GM13976 (cell line): ENCODE data around the gene CAPN5.

ENCODE experiments used
- DNase-seq: peaks from one replicate; pipeline ENCODE4 v3.0.0; 2012; ENCODE audit warnings: low spot score
- in situ Hi-C: fragments of 300-500 bp; cut with MboI; formaldehyde crosslinking; loops from one replicate; pipeline ENCODE4 v1.12.0; 2022; ENCODE audit warnings: low sequenced_read_pairs, mixed read lengths, inconsistent platforms; ENCODE audit not compliant: unreplicated experiment
- TF ChIP-seq, protein P1 (sequence below): IDR thresholded peaks from 2 replicates; pipeline ENCODE4 v1.5.1; 2012; ENCODE audit warnings: borderline replicate concordance, mild to moderate bottlenecking; ENCODE audit not compliant: insufficient read depth; ENCODE audit errors: extremely low read depth, missing control alignments, control extremely low read depth

Gene CAPN5

DNA sequence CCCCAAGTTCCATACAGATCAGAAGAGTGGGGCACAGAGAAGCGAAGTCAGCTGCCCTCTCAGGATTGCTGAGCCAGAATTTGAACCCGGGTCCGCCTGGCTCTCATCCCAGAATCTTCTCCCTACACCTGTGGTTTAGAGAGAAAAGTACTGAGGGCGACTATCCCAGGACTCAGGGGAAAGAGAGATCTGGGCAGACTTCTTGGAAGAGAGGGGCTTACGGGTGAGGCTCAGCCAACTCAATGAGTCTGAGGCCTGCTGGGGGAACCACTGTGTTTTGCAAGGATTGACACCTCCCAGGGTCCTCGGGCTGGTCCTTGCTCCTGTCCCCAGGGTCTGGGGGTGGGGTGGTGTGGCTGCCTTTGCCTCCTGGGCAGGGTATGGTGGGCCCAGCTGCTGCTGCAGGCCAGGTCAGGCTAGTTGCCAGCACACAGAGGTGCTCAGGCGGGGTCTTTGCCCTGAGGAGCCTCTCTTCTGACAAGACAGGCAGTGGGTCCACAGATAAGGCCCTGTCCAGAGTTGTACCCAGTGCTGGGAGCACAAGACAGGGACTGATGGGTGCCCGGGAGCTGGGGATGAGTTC lies 1.2 kb downstream of the CAPN5 start:
- TF ChIP-seq, protein P1, sequence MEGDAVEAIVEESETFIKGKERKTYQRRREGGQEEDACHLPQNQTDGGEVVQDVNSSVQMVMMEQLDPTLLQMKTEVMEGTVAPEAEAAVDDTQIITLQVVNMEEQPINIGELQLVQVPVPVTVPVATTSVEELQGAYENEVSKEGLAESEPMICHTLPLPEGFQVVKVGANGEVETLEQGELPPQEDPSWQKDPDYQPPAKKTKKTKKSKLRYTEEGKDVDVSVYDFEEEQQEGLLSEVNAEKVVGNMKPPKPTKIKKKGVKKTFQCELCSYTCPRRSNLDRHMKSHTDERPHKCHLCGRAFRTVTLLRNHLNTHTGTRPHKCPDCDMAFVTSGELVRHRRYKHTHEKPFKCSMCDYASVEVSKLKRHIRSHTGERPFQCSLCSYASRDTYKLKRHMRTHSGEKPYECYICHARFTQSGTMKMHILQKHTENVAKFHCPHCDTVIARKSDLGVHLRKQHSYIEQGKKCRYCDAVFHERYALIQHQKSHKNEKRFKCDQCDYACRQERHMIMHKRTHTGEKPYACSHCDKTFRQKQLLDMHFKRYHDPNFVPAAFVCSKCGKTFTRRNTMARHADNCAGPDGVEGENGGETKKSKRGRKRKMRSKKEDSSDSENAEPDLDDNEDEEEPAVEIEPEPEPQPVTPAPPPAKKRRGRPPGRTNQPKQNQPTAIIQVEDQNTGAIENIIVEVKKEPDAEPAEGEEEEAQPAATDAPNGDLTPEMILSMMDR = no peak
- in situ Hi-C loops = no loop called here
- DNase-seq = no peak

DNA sequence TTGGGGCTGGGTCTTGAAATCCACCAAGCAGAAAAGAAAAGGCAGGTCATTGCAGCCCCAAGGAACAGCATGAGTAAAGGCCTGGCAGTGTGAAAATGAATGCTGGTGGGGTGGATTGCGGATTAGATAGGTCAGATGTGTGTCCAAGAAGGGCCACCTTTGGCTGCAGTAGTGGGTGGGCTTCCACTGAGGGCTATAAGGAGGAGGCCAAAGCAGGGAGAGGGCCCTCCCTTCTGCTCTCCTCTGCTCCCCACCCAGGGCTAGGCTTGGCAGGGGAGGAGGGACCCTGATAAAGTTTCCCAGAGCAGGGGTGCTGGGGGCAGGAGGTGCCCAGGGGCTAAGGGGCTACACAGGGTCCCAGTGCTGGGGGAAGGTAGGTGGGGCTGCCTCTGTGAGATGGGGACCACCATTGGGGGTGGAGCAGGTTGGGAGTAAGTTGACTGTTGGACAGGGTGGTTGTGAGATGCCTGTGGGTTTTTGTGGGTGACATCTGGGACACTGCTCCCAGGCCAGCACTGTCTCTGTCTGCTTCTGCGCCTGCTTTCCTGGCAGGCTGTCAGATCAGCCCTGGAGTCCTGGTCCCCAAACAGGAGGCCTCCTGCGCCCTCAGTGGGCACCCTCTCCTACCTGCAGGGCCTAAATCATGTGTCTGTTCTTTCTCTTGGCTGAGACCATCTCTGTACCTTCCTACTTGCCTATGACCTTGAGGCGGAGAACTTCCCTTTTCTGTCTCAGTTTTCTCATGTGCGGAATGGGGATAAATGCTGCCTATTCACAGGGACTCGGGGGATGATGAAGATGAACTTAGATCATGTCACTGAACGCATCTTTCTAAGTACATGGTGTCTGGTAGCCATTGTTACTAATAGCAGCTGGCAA lies 1.9 kb downstream of the CAPN5 start:
- DNase-seq = peak; percentile 24
- TF ChIP-seq, protein P1 = no peak
- in situ Hi-C loops = no loop called here

DNA sequence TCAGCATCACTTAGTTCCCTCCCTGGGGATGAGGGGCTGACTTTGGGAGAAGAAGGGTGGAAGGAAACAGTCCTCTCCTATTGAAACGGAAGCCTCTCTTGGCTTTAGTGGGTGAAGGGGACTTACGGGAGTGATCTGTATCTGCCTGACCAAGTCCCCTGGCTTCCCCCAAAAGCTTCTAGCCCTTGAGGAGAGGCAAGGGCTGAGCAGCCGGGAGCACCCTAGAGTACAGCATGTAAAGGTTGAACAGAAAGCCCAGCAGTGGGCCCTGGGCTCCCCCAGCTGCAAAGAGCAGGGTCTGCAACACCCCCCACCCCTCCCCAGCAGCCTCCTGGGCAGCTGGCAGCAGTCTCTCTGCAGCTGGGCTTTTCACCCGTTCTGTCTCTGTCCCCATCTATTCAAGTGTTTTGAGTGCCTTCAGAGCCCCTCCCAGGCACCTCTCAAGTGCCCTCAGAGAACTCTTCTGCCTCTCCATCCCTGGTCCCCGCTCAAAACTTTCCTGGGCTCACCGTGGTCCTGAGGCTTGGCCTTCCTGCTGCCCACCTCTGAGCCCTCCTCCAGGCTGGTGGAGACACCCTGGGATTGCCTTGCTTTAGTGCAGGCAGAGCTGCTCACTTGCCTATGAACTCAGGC lies 2.7 kb downstream of the CAPN5 start:
- TF ChIP-seq, protein P1 = no peak
- in situ Hi-C loops = no loop called here

DNA sequence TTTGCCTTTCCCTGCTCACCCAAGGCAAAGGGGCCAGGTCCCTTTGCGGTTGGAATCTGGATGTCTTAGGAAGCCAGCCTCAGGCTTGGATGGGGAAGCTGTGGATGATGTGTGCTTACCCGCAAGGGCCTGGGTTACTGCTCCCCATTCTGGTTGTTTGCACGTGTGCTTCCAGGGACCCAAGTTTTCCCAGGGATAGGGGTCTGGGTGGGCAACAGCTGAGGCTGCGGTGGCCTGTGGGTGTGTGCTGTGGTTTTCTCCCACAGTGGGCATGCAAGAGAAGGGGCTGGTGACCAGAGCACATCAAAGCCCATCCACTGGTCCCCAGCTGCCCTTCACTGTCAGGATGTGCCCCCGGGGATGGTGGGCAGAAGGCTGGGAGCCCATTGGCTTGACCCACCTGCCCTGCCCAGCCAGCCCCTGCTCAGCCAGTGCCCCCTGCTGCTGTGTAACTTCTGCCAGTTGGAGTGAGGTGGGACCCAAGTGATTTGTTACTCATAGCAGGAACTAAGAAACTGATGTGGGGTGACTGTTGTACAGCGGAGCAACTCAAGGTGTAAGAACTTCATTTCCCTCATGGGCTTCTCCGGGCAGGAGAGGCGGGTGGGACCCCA lies 3.3 kb downstream of the CAPN5 start:
- TF ChIP-seq, protein P1 = no peak
- peak; percentile 23 for DNase-seq
- in situ Hi-C loops = no loop called here

More for the DNA sequence above, 2.7 kb downstream of the CAPN5 start:
- DNase-seq = peak; percentile 21

DNA sequence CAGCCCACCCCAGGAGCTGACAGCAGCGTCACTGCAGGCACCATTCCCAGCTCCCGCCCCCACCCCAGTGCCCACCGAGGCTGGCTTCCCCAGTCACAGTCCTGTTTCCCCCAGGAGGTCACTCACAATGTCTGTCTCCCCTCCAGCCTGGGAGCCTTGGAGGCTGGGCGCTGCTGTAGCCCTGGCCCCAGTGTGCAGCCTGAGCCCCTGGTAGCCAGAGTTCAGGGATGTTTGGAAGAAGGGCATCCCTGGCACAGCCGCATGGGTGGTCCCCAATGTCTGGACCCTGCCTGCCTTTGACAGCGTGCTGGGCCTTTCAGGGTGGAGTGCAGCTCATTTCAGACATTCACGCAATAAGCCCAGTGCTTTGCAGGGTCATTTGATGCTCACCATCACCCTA lies 4.3 kb downstream of the CAPN5 start:
- in situ Hi-C loops = no loop called here
- DNase-seq = no peak
- TF ChIP-seq, protein P1 = no peak

DNA sequence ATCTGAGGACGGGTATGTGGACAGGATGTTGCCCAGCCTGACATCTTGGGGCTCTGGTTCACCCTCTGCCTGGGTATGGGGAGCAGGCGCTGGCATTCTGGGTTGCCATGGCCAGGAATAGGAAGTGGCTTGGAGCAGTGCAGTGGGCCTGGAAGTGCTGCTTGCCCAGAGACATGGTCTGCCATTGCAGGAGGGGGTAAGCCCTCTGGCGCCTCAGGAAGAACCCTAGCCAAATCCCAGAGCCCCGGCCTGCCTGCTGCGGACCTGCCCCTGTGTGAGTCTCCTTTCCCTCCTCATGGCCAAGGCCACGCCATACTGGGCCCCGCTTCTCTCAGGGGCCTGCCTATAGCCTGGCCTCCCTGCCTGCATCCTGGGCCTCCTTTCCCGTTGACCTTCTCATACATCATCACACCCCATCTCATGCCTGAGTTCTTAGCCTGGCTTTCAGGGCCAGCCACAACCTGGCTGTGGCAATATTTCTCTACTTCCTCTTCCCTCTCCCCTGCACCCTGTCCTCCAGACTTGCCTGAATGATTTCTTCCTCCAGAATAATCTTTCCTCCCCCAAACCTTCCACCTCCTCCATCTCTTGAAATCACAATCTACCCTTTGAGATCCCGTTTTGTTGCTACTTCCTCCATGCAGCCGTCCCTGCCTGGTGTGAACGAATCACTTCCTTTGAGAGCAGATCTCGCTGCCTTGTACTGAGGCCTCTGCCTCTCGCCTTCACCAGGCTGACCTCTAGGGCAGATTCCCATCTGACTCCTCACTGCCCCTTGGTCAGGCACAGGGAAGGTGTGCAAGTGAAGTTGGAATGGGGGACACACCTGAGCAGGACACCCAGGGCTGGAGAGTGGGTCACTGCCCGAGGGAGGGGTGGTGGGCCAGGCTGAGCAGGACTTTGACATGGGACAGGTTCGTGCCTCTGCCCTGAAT lies 5.2 kb downstream of the CAPN5 start:
- TF ChIP-seq, protein P1 = no peak
- in situ Hi-C loops = no loop called here
- DNase-seq = peak; percentile 31
